Activated naive CD4-positive, alpha-beta T cell treated with anti-CD3 and anti-CD28 coated beads, Interleukin-2, amount 10 ng/mL, durations not matched to agents 7 days and 5 days (primary cell): ENCODE data around the gene PUM1.

ENCODE experiments used
- CTCF ChIA-PET: fragments of 350-600 bp; sonication (Branson Sonifier 250); formaldehyde crosslinking; loops from one replicate; lab custom pipeline; 2021; ENCODE audit warnings: antibody characterized with exemption; lab: Charles Lee
- DNase-seq: peaks from one replicate; pipeline ENCODE4 v3.0.0-alpha.2; 2020
- H3K27ac Mint-ChIP-seq: one replicate; pipeline ENCODE4 v1.8.0; 2021; ENCODE audit warnings: mild to moderate bottlenecking, moderate library complexity, mixed read lengths
- H3K27me3 Mint-ChIP-seq: one replicate; pipeline ENCODE4 v1.8.0; 2021; ENCODE audit warnings: mild to moderate bottlenecking, mixed read lengths
- H3K36me3 Mint-ChIP-seq: one replicate; pipeline ENCODE4 v1.8.0; 2021; ENCODE audit warnings: mixed read lengths
- H3K4me1 Mint-ChIP-seq: one replicate; pipeline ENCODE4 v1.8.0; 2021; ENCODE audit warnings: mixed read lengths
- H3K4me3 Mint-ChIP-seq: one replicate; pipeline ENCODE4 v1.8.0; 2021; ENCODE audit warnings: mild to moderate bottlenecking, moderate library complexity, mixed read lengths
- H3K9me3 Mint-ChIP-seq: one replicate; pipeline ENCODE4 v1.8.0; 2021; ENCODE audit warnings: mixed read lengths

Gene PUM1

DNA sequence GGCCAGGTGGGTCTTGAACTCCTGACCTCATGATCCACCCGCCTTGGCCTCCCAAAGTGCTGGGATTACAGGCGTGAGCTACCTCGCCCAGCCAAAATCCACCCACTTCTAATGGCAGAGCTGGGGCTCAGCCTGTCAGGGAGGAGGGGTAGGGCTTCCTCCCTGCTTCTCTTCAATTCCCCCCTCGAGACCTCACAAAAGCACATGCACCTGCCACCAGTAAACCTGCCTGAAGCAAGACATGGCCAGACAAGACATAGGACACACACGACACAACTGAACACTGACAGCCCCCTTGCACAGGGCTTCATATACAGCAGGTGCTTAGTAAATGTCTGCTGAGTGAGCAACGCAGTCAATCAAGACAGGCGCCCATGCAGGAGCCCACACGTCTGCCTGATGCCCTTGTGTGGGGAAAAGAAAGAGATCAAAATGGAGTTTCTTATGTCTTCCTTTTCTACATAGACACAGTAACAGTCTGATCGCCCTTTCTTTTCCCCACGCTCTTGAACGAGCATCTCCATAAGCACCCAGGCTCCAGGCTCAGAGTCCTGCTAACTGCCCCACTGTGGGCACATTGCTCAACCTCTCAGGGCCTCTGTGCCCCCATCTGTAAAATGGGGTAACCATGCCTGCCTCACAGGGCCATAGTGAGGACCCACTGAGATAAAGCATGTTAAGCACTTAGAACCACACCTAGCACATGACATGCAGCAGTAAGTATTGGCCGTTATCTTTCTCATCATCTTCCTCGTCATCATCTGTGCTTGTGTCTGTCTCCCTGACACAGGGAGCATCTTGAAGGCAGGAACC lies 165.7 kb downstream of the PUM1 start:
- Mint-ChIP-seq H3K9me3 (no peaks in the 10 kb centered on the region), H3K36me3 (no peaks in the 10 kb centered on the region), H3K27me3 (peaks cover 35% of the 10 kb centered on the region), H3K27ac (peak overlapping the region; percentile 17), H3K4me1 (no peaks in the 10 kb centered on the region), H3K4me3 (no peak overlapping the region)
- CTCF ChIA-PET = no interaction called here
- DNase-seq = no peak

DNA sequence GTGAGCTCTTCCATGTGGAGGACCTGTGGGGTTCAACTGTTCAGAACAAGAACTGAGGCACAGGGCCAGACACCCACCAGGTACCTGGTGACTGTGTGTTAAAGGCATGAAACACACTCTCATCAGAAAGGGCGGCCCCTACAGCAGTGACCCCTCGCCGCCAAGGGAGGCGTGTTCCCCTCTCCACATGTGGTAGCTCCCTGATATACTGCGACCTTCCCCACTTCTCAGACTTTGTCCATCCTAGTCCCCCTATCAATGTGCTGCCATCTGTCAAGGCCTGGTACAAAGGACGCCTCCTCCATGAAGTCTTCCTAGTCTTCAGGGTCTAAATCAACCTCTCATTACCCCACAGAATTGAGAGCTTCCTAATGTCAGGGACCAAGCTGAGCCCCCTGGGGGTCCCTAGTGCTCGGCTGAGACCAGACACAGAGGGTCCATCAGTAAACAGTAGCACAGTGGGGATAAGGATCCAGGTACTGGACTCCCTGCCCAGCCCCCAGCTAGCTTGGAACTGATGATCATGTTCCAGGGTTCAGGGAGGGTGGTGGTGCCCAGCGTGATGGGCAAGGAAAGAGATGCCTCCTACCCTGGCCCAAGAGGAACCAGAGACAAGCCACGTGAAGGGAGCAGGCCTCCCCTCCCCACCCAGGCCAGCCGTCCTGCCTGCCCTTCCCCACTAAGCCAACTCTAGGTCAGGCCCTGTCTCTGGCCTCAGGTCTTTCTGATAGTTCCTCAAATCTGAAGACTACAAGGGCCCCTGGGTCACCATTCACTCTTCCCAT lies 167.3 kb downstream of the PUM1 start:
- Mint-ChIP-seq H3K27ac (no peak overlapping the region), H3K36me3 (no peaks in the 10 kb centered on the region), H3K9me3 (no peaks in the 10 kb centered on the region), H3K27me3 (peaks cover 31% of the 10 kb centered on the region), H3K4me1 (no peaks in the 10 kb centered on the region), H3K4me3 (no peak overlapping the region)
- CTCF ChIA-PET = interaction anchor here (1.2 kb wide), 1 partner anchor 12 kb away, joined by 3 read pairs; no protein-coding TSS in a partner anchor
- no peak for DNase-seq

DNA sequence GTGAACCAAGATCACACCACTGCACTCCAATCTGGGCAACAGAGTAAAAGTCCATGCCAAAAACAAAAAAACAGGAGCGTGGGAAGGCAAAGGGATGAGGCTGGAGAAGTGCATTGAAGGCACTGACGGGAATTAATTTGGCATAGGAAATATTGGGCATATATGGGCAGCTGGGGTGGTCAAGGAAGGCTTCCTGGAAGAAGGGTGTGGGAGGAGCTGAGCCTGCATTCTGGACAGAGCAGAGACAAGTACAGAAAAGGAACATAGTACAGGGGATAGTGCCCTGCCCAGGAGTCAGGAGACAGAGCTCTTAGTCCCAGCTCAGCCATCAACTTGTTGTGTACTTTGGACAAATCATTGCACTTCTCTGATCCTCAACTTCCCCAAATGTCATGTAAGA lies 168.6 kb downstream of the PUM1 start:
- CTCF ChIA-PET = interaction anchor here (1.2 kb wide), 1 partner anchor 135 kb away, joined by 3 read pairs; no protein-coding TSS in a partner anchor
- H3K36me3 Mint-ChIP-seq = no peaks in the 10 kb centered on the region
- peaks cover 26% of the 10 kb centered on the region for H3K27me3 Mint-ChIP-seq
- H3K27ac Mint-ChIP-seq = no peak overlapping the region
- no peaks in the 10 kb centered on the region for H3K9me3 Mint-ChIP-seq
- H3K4me3 Mint-ChIP-seq = no peak overlapping the region
- H3K4me1 Mint-ChIP-seq = no peaks in the 10 kb centered on the region
- DNase-seq = no peak

DNA sequence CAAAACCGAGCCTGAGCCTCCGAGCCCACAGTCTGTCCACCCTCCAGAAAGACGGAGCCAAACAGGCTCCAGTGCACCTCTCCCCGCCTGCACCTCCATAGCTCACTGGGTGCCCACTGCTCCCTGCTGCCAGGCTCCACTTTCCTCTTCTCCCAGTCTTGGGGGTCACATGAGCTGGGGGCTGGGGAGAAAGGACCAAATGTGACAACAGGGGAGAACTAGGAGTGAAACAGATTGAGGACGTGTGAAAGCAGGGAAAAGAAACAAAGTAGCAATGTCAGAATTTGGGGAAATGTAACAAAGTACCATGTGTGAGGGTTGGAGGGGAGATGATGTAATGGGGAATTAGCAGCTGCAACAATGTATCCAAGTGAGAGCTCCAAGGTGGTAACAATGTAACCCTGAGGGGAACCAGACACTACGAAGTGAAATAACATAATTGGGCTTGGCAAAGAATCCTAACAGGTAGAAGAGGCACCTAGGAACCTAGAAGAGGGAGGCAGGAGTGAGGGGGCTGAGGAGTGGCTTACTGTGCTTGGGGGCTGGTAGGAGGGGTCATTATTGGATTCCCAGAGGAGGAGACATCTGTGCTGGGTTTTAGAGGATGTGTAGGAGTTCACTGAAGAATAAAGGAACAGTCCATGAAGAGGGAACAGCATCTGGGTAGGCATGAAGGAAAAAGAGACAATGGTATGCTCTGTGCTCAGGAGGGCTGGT lies 169.4 kb downstream of the PUM1 start:
- Mint-ChIP-seq H3K4me1 (no peaks in the 10 kb centered on the region), H3K27ac (no peak overlapping the region), H3K36me3 (no peaks in the 10 kb centered on the region)

DNA sequence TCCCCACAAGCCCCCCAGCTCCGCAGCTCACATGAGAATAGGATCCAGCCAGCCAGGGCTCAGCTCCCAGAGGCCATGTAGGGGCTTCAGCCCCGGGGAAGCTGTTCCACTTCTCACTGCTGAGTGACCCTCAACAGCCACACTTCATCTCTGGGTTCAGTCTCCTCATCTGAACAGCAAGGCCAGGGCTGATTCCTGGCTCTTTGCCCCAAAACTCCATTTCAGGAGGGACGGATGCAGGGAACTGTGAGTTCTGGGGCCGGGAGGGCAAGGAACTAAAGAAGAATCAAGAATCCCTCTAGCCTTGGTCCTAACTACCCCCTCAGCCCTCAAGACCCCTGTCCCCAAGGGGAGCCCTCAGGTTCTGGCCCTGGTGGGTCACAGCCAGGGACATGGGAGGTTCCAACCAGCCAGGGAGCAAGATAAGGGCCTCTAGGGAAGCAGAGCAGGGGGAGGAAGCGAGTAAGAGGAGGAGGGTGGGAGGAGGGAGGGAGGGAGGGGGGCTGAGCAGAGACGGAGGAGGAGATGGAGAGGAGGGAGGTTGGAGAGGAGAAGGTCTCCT lies 170.1 kb downstream of the PUM1 start:
- H3K9me3 Mint-ChIP-seq = no peaks in the 10 kb centered on the region
- H3K4me1 Mint-ChIP-seq = no peaks in the 10 kb centered on the region
- CTCF ChIA-PET = no interaction called here
- H3K27me3 Mint-ChIP-seq = peaks cover 31% of the 10 kb centered on the region
- no peak for DNase-seq
- H3K36me3 Mint-ChIP-seq = no peaks in the 10 kb centered on the region
- H3K27ac Mint-ChIP-seq = no peak overlapping the region
- H3K4me3 Mint-ChIP-seq = no peak overlapping the region

More for the DNA sequence above, 169.4 kb downstream of the PUM1 start:
- H3K9me3 Mint-ChIP-seq = no peaks in the 10 kb centered on the region
- H3K4me3 Mint-ChIP-seq = no peak overlapping the region
- CTCF ChIA-PET = interaction anchor here (1.2 kb wide), 1 partner anchor 134 kb away, joined by 3 read pairs; no protein-coding TSS in a partner anchor
- no peak for DNase-seq
- H3K27me3 Mint-ChIP-seq = peaks cover 30% of the 10 kb centered on the region

DNA sequence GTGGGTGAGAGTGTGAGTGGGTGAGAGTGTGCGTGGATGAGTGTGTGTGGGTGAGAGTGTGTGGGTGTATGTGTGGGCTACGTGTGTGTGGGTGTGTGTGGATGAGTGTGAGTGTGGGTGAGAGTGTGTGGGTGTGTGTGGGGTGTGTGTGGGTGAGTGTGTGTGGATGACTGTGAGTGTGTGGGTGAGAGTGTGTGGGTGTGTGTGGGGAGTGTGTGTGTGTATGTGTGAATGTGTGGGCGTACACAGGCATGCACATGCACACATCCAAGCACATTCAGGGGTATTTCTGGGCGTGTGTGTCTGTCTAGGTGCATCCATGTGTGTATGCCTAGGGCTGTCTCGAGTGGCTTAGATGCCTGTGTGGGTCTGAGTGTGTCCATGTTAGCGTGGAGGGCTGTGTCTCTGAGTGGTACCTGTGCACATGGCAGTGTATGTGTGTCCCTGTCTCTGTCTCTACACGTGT lies 171.0 kb downstream of the PUM1 start:
- Mint-ChIP-seq H3K4me1 (no peaks in the 10 kb centered on the region), H3K9me3 (no peaks in the 10 kb centered on the region), H3K36me3 (no peaks in the 10 kb centered on the region), H3K4me3 (no peak overlapping the region), H3K27ac (no peak overlapping the region), H3K27me3 (peaks cover 31% of the 10 kb centered on the region)
- no peak for DNase-seq
- CTCF ChIA-PET = no interaction called here

DNA sequence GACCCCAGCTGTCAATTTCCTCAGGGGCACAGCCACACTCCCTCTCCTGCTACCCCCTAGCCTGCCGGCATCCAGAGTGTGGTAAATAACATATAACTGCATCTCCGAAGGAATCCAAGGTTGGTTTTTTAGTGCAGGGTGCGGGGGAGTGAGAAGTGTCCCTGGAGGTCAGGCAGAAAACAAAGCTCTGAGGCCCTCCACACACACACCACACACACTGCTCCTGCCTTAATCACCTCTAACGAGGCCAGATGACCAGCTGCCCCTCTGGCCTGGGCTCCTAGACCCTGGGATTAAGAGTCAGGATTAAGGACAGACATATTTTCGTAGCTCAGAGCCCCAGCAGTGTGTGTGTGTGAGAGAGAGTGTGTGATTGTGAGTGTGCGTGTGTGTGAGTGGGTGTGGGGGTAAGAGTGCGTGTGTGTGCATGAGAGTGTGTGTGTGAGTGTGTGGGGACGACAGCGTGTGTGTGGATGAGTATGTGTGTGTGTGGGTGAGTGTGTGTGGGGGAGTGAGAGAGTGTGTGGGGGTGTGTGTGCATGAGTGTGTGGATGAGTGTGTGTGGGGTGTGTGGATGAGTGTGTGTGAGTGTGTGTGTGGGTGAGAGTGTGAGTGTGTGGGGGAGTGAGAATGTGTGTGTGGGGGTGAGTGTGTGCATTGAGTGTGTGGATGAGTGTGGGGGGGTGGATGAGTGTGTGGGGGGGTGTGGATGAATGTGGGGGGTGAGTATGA lies 171.6 kb downstream of the PUM1 start:
- DNase-seq = no peak
- CTCF ChIA-PET = no interaction called here
- Mint-ChIP-seq H3K27ac (no peak overlapping the region), H3K9me3 (no peaks in the 10 kb centered on the region), H3K27me3 (peaks cover 34% of the 10 kb centered on the region), H3K4me3 (no peak overlapping the region), H3K36me3 (no peaks in the 10 kb centered on the region), H3K4me1 (no peaks in the 10 kb centered on the region)

DNA sequence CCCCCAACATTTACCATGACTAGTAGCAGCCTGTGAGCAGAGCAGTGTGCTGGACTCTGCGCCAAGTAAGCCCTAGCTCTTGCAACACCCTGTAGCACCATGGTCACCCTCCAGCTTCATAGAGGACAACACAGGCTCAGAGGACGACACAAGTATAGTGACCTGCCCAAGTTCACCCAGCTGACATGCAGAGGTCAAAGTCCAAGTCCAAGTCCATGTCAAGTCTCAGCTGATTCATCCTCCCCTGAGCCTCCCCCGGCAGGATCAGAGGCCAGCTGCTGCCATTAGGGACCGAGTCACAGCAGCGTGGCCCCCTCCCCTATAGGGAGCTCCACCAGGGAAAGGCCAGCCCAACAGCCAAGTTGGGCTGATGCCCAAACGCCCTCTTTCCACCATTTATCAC lies 172.8 kb downstream of the PUM1 start:
- H3K27ac Mint-ChIP-seq = no peak overlapping the region
- H3K4me1 Mint-ChIP-seq = no peaks in the 10 kb centered on the region
- peaks cover 43% of the 10 kb centered on the region for H3K27me3 Mint-ChIP-seq
- H3K4me3 Mint-ChIP-seq = no peak overlapping the region
- DNase-seq = no peak
- no peaks in the 10 kb centered on the region for H3K9me3 Mint-ChIP-seq
- CTCF ChIA-PET = interaction anchor here (1.0 kb wide), 1 partner anchor 92 kb away, joined by 6 read pairs; no protein-coding TSS in a partner anchor
- H3K36me3 Mint-ChIP-seq = no peaks in the 10 kb centered on the region

DNA sequence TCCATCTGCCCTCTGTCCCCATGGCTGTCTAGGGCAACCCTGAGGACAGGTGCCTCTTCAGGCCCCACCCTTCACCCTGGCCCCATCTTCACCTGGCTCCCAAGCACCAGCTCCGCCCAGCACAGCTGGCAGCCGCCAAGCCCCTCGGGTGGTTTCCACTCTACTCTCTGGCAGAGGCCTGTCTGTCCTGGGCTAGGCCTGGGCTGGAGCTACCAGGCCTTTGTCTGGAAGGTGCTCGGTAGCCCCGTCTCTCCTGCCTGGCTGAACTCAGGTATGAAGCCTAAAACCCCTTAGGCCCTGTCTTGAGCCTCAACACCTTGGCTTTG lies 174.3 kb downstream of the PUM1 start:
- CTCF ChIA-PET = interaction anchor here (2.2 kb wide), 1 partner anchor 20 kb away, joined by 8 read pairs; no protein-coding TSS in a partner anchor
- H3K36me3 Mint-ChIP-seq = no peaks in the 10 kb centered on the region

DNA sequence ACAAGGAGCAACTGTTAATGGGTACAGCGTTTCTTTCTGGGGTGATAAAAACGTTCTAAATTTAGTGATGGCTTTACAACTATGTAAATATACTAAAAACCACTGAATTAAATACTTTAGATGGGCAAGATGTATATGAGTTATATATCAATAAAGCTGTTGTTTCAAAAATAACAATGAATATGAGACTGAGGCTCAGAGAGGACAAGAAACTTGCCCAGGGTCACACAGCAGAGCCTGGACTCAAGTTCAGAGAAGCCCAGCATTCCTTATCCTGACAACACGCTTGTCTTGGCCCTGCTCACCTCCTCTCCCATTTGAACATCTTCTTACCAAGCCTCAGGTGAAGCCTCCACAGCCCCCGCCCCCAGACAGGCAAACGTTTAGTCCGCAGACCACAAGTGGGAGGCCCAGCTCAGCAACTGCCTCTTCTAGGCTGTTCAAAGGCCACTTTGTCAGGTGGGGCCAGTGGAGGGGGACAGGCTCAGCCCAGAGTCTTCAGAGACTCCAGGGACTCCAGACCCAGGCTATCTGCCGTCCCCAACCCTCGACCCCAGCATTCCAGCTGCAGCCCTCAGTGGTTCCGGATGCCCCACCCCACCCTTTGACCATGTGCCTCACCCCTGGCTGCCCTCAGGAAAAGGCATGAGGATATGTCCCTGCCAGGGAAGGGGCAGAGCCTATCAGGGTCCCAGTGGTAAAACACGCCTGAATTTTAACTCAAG lies 174.9 kb downstream of the PUM1 start:
- no peaks in the 10 kb centered on the region for H3K36me3 Mint-ChIP-seq
- H3K27me3 Mint-ChIP-seq = peaks cover 57% of the 10 kb centered on the region
- no peaks in the 10 kb centered on the region for H3K9me3 Mint-ChIP-seq
- DNase-seq = no peak
- no peak overlapping the region for H3K4me3 Mint-ChIP-seq
- H3K27ac Mint-ChIP-seq = no peak overlapping the region
- CTCF ChIA-PET = interaction anchor here (2.2 kb wide), 1 partner anchor 21 kb away, joined by 8 read pairs; no protein-coding TSS in a partner anchor
- no peaks in the 10 kb centered on the region for H3K4me1 Mint-ChIP-seq

More for the DNA sequence above, 174.3 kb downstream of the PUM1 start:
- Mint-ChIP-seq H3K4me3 (no peak overlapping the region), H3K27ac (no peak overlapping the region), H3K4me1 (no peaks in the 10 kb centered on the region), H3K27me3 (peaks cover 54% of the 10 kb centered on the region), H3K9me3 (no peaks in the 10 kb centered on the region)
- no peak for DNase-seq

DNA sequence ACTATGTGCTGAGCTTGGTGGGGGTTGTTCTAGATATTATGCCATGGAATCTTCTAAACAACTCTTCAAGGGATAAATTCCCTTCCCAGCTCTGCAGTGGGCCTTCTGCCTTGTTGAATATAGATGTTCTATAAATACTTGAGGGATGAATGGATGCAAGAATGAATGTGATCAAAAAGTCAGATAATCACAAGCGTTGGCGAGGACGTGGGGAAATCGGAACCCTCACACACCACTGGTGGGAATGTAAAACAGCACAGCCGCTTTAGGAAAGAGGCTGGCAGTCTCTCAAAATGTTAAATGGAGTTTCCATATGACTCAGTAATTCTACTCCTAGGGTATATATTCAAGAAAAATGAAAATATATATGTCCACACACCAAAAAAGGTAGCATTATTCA lies 176.0 kb downstream of the PUM1 start:
- Mint-ChIP-seq H3K27ac (no peak overlapping the region), H3K36me3 (no peaks in the 10 kb centered on the region), H3K9me3 (no peaks in the 10 kb centered on the region), H3K4me1 (no peaks in the 10 kb centered on the region), H3K27me3 (peaks cover 57% of the 10 kb centered on the region), H3K4me3 (no peak overlapping the region)
- CTCF ChIA-PET = no interaction called here
- DNase-seq = no peak

DNA sequence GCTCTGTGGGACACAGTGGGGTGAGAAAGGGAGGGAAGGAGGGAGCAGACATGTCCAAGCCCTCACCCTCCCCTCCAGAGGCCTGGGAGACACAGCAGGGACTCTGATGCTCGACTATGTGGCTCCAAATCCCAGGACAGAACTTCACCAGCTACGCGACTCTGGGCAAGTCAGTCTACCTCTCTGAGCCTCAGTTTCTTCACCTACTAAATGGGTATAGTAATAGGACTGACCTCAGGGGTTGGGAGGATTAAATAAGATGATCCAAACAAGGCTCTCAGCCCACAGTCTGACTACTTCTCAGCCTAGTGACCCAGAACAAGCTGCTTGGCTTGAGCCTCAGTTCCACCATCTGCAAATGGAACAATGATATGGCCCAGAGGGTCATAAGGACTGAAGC lies 176.5 kb downstream of the PUM1 start:
- DNase-seq = no peak
- Mint-ChIP-seq H3K4me3 (no peak overlapping the region), H3K36me3 (no peaks in the 10 kb centered on the region), H3K4me1 (no peaks in the 10 kb centered on the region), H3K27me3 (peaks cover 57% of the 10 kb centered on the region), H3K9me3 (no peaks in the 10 kb centered on the region), H3K27ac (no peak overlapping the region)
- CTCF ChIA-PET = no interaction called here

DNA sequence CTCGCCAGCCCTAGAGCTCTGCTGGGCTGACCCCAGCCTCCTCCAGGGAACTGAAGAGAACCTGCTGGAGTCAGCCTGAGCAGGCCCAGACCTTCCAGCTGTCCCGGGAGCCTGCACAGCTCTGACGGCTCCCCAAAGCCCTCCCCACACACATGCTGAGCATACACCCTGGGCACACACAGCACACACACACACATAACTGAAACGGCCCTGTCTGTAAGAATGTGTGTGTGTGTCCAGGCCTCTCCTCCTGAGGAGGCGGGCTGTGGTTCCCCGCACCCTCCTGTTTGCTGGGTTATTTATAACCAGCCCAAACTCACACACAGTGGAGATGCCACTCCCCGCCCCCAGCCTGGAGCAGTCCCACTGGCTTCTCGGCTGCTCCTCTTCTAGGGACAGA lies 177.1 kb downstream of the PUM1 start:
- DNase-seq = no peak
- Mint-ChIP-seq H3K27me3 (peaks cover 57% of the 10 kb centered on the region), H3K36me3 (no peaks in the 10 kb centered on the region), H3K4me1 (no peaks in the 10 kb centered on the region), H3K9me3 (no peaks in the 10 kb centered on the region), H3K27ac (no peak overlapping the region), H3K4me3 (no peak overlapping the region)
- CTCF ChIA-PET = interaction anchor here (0.5 kb wide), 1 partner anchor 1751 kb away, joined by 3 read pairs; no protein-coding TSS in a partner anchor
